ENCODE results near the gene SPDYE2.
A peak's percentile ranks its signal among the peaks of the same experiment; 100 is the strongest.
"Not testable (repeated sequence)": the region's sequence is repeated elsewhere in the genome, so short reads cannot be mapped to it uniquely, and the experiment has no call there.

Gene SPDYE2

GRCh38 chr7:102592477-102593019 is 41.5 kb downstream of the SPDYE2 start:
- not testable (repeated sequence) for FAIRE-seq; DNase-seq (ENCODE audit: insufficient read length)

- DNase-seq (ENCODE audit: insufficient read length); FAIRE-seq: not testable (repeated sequence)
Measured at GRCh38 chr7:102593637-102594334, 42.8 kb downstream of the SPDYE2 start.

- FAIRE-seq = not testable (repeated sequence)
Measured at GRCh38 chr7:102596036-102596435, 45.0 kb downstream of the SPDYE2 start.

GRCh38 chr7:102599699-102600098 is 48.7 kb downstream of the SPDYE2 start:
- DNase-seq (ENCODE audit: insufficient read length); FAIRE-seq: not testable (repeated sequence)

More at GRCh38 chr7:102596036-102596435, 45.0 kb downstream of the SPDYE2 start:
- not testable (repeated sequence) for DNase-seq (ENCODE audit: insufficient read length)

- not testable (repeated sequence) for FAIRE-seq; DNase-seq (ENCODE audit: insufficient read length)
Measured at GRCh38 chr7:102602317-102602716, 51.3 kb downstream of the SPDYE2 start.

GRCh38 chr7:102604431-102605145 is 53.6 kb downstream of the SPDYE2 start:
- not testable (repeated sequence) for DNase-seq (ENCODE audit: insufficient read length); FAIRE-seq

GRCh38 chr7:102606848-102607247 is 55.8 kb downstream of the SPDYE2 start:
- not testable (repeated sequence) for FAIRE-seq; DNase-seq (ENCODE audit: insufficient read length)

- DNase-seq (ENCODE audit: insufficient read length); FAIRE-seq: not testable (repeated sequence)
Measured at GRCh38 chr7:102609734-102610133, 58.7 kb downstream of the SPDYE2 start.

GRCh38 chr7:102610441-102610840 is 59.4 kb downstream of the SPDYE2 start:
- not testable (repeated sequence) for DNase-seq (ENCODE audit: insufficient read length); FAIRE-seq

- not testable (repeated sequence) for DNase-seq (ENCODE audit: insufficient read length)
- FAIRE-seq = peak; percentile 81
Measured at GRCh38 chr7:102611013-102611674, 60.1 kb downstream of the SPDYE2 start.

GRCh38 chr7:102611675-102612325 is 60.8 kb downstream of the SPDYE2 start:
- DNase-seq (ENCODE audit: insufficient read length); FAIRE-seq: not testable (repeated sequence)
